ENCODE measurements around the gene RAI1.

The RAI1 gene

GRCh38 chr17:17719199-17719940, 38.1 kb downstream of the RAI1 start:
- no peak for ATAC-seq

GRCh38 chr17:17719966-17720543, 38.8 kb downstream of the RAI1 start:
- no peak for ATAC-seq

DNA sequence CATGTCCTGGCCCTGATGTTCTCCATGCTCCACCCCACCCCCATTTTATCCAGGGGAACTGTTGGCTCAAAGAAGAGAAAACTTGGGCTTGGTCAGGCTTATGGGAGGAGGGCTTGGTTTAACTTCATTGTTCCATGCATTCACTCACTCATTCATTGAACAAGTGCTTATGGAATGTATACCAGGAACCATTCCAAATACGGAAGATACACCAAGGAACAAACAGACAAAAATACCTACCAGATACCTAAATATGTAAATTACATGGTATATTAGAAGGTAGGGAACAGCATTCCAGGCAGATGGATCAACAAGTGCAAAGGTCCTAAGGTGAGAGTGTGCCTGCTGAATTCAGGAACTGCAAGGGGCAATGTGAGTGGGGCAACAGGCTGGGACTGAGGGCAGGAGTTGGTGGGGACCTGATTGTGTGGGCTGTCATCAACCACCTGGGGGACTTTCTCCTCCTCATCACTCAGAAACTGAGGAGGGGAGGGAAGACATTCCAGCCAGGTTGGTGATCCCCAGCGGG, 39.9 kb downstream of the RAI1 start:
- ATAC-seq, result no peak

DNA sequence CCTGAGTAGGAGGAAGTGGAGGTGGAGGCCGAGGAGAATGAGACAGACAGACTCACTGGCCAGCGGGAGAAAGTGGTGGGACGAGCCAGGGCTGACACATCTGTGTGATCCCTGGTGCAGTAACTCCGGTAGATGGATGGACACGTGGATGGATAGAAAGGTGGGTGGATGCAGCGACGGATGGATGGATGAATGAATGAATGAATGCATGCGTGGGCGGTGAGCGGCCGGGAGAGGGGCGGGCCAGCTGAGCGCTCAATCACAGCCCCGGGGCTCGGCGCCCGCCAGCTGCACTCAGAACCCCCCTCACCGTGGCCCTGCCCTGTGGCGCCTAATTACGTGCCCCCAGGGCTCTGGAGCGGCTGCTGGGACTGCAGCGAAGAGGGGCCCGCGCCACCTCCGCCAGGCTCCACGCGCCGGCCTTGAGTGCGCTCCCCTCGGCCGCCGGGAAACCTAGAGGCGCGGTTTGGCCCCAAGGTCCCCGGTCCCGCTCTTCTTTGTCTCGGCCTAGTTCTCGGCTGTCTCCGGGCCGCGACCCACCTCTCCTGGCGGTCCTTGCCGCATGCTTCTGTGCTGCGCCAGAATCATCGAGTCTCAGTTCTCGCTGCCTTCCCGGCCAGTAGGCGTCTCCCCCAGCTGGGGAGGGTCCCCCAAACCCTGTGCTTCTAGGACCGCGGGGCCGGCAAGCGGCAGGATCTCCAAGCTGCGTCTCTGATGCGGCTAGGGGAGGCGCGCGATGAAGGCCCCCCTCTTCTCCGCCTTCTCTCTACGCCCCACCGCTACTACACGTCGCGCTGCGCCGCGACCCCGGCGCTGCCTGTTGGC, 41.0 kb downstream of the RAI1 start:
- no peak for ATAC-seq

DNA sequence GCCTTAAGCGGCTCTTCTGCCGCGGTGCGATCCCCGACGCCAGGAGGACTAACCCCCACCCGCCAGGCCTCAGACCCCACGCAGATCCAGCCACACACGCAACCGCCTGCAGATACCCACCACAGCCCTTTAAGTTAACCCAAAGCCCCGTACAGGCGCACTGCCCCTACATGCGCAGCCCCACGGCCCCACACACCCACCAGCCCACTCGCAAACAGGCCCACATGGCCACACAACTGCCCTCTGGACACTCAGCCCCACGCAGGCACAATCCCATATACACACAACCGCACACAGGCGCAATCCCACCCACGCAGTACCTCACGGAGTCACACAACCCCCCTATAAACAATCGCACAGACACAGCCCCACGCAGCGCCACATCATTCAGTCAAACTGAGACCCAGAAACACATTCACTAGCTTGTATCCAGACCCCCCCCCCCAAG, 41.7 kb downstream of the RAI1 start:
- peak in 1 of 2 donors; percentile 14 for ATAC-seq

GRCh38 chr17:17723354-17724261, 42.4 kb downstream of the RAI1 start:
- ATAC-seq, result peak; percentile 49 to 65

- no peak for ATAC-seq
Measured at GRCh38 chr17:17724307-17725010, 43.2 kb downstream of the RAI1 start.

DNA sequence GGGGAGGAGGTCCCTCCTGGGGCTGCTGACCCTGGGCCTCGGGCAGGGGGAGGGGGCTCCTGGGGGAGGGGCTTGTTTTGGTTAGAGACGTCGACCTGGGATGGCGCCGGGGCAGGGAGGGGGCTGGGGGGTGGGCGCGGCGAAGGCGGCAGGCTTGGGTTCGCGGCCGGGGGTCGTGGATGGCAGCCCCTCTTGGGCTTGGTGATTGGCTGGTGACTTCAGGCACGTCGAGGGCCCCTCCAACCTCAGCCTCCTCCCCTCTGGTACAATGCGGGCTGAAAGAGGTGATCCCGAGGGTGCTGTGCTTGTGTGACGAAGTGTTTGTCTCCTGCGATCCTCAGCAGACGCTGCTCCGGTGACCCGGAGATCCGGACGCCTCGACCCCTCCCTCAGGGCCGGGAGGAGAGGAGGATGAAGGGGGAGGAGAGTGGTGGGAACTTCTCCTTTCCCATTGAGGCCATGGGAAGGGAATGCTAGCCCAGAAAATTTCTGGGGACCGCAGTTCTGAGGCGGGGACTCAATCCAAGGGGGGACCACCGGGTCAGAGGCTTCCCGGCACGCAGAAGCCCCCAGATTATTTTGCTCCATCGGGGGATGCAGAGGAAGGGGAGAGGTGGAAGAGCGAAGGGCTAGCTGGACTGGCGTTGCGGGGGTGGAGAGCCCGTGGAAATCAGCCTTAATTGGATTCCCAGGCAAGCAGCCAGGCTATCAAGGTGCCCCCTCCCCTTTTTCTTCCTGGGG, 43.9 kb downstream of the RAI1 start:
- no peak for ATAC-seq

DNA sequence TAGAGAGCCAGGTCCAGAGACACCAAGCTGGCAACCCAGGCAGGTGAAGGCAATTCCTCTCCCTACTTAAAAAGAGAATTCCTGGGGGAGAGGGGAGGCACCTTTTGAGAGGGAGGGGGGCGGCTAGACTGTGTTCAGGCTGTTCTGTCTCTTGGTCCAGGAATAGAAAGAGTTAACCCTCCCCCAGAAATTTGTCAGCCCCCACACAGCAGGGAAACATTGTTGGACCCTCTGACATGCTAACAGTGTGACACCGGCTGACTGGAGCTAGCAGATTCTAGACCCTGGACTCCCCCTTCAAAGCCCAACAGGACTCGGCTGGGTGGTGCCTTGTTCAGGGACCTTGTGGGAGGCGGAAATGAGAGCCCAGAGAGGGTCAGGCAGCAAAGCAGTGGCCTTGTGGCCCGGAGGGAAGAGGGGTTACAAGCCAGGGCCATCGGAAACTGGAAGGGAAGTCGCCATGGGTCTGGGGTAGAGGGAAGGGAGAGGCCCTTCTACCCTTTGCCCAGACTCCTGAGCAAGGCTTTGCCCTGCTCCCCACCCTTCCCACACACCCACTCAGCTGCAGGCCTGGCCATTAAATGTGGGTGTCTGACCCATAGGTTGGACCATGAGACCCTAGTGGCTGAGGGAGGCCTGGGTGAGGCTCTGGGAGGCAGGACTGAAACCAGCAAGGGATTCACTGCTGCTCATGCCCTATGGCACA, 44.6 kb downstream of the RAI1 start:
- no peak for ATAC-seq

DNA sequence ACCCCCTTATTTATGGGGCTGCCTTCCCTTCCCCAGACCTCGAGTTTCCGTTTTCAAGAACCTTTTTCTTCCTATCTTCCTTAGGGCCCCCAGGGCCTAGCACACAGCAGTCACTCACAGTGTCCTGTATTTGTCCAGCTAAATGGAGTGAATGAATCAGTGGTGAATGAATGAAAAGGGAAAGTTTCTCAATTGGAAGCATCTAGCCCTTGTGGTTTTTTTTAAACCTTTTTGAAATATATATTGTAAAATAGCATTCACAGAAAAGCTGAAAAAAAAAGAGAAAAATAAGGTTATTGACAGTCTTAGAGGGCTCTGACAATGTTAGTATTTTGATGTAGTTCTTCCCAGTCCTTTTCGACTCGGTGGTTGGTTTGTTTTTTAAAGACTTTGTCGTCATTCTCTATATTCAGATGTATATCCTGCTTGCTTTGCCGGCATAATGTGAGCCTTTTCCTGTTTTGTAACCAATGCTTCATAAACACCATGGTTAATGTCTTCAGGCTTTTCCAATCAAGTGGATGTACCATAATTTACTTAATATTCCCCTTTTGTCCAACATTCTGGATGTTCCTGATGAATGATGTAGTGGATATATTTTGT, 45.3 kb downstream of the RAI1 start:
- no peak for ATAC-seq

DNA sequence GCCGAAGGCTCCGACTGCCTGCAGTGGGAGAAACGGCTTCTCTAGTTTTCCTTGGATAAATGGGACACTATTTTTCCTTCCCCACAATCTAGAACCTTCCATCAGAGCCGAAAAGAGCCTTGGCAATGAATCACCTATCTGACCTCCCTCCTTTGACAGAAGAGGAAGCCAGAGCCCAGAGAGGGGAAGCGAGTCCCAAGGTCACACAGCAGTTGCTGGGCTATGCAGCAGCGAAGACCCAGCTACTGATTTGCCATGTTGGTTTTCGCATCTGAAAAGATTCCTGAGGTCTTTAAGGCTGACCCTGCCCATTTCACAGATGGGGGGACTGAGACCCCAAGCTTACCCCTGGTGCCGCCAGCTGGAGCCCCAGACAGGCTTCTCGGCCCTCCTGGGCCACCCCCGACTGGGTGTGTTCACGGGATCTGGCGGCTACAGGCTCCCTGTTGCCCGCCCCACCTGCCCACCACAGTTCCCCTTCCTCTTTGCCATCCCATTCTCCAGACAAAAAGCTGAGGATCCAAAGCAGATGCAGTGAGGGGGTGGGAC, 45.9 kb downstream of the RAI1 start:
- no peak for ATAC-seq

DNA sequence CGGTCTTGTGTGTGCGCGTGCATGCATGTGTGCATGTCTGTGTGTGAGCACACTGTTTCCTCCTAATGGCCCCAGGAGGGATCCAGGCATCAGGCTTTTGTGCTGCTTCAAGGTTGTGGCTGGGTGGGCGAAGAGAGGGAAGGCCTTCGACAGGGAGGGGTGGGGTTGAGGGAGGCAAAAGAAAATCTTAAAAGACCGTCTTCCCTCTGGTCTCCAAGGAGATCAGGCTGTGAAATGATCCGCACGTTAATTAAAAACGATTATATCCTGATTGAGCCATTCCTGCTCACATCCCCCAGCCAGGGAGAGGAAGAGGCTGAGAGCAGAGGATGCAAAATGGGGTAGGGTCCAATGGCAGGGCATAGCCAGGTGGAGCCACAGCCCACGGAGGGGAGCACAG, 46.9 kb downstream of the RAI1 start:
- no peak for ATAC-seq

GRCh38 chr17:17728550-17729251, 47.4 kb downstream of the RAI1 start:
- ATAC-seq, result no peak

DNA sequence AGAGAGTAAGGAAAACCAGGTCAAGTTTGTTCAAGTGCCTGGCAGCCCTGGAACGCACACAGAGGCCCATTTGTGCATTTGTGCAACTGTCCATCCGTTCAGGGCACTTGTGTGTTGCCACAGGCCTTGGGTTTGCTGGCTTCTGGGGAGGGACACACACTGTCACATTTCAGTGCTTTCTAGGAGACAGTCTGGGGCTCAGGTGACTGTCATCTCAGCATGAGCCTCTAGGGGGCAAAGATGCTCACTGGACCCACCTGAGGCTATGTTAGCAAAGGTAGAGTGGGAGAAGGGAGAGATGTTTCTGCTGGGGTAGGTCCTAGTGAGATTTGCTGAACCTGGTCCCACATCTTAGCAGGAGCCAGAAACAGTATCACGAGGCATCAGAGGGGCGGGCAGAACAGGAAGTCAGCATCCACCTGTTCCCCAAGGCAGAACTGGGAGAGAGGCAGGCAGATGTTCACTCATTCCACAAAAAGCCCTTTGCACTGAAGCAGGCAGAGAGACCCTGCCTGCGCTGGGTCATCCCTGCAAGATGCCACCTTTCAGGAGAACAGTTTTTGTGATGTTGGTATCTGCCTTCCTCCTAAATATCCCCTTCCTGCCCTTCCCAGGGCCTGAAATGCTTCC, 48.5 kb downstream of the RAI1 start:
- peak; percentile 76 to 86 for ATAC-seq

GRCh38 chr17:17730250-17730935, 49.1 kb downstream of the RAI1 start:
- no peak for ATAC-seq

- no peak for ATAC-seq
Measured at GRCh38 chr17:17732444-17732843, 51.2 kb downstream of the RAI1 start.

GRCh38 chr17:17732892-17733670, 51.8 kb downstream of the RAI1 start:
- ATAC-seq, result no peak

Data from activated CD4-positive, CD25-positive, alpha-beta regulatory T cell treated with anti-CD3 and anti-CD28 coated beads, Interleukin-2, amount 50 U/mL, for 24 hours (primary cell).